ENCODE results near the gene BTBD2.

GRCh38 chr19:2033825-2034159, 18.3 kb upstream of the BTBD2 start:
- TF ChIP-seq POLR2A (IDR thresholded peaks at IDR 0.05) (no peak), CTCF (IDR thresholded peaks at IDR 0.05) (no peak)
